Femur (tissue), 1 donor: ENCODE results near the gene ZNF423.

Experiments used
- DNase-seq: peaks from one replicate; pipeline ENCODE4 v3.0.0-alpha.2; 2017

ZNF423 gene

DNA sequence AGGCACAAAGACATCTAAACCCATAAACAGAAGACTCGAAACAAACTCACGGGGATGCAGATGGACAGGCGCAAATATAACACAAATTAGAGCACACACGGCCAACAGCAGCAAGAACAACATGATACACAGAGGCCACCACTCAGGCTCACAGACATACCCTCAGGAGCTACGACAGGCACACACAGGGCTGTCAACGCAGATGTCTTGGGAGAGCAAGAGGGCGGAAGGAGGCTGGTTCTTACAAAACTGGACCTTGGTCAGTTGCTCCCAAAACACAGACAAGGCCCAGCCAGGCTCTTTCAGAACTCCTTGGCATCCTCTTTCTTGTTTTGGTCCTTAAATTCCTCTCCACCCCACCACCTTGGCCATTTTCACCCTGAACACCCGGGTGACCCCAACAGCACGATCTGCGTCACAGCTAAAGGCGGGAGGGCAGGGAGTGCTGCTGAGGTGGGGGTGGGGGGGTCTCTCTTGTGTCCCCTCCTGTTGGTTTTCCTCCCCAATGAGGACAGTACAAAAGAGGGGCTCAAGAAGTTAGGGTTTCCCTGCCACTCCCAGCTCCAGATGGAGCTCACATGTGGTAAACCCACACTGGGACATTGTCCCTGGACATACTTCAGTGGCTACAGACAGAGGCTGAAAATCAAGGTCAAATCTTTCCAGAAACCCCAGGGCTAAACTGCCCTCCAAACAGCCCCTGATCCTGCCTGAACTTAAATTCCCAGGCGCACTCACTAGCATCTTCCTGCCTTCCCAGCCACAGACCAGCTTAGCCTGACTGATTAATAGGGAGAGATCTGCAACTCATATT, 261.0 kb downstream of the ZNF423 start:
- peak; percentile 21 for DNase-seq

DNA sequence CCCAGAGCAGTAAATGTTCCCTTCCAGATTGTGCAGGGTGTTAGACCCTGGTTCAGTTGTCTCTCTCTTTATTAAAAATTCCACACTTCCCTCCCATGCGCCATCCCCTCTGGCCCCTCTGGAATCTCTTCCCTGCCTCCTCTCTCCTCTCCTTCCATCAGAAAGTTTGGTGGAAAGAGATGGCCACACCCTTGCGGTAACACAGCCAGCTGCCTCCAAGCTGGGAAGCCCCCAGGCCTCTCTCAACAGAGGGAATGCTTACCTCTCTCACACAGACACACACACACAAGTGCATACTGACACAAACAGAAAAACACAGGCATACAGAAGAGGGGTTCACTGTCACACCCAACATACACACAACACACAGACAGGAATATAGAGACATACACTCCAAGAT, 261.8 kb downstream of the ZNF423 start:
- DNase-seq: peak; percentile 40

DNA sequence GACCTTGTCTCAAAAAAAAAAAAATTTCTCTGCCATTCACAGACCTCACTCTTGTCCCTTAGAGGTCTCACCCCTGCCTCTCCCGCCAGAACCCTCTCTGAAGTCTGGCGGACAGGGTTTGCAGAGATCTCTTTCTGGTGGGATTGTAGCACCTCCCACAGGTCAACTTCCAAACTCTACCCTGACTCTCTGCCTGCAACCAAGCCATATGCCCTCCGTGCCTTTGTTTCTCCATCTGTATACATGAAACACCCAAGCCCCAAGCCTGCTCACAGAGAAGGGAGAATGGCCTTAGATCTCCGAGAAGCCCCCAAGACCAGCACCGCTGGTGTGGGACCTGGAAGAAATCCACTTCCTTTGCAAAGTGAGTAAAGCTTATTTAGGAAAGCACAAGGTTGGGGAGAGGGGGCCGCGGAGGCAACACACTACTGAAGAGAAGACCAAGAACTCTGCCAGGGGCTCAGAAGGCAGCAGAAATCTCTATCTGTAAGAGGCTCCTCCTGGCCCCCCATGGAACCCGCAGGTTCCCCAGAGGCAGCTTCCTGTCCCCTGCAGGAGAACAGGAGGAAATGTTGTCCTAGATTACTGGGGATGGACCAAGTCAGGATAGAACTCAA, 262.4 kb downstream of the ZNF423 start:
- peak; percentile 18 for DNase-seq

DNA sequence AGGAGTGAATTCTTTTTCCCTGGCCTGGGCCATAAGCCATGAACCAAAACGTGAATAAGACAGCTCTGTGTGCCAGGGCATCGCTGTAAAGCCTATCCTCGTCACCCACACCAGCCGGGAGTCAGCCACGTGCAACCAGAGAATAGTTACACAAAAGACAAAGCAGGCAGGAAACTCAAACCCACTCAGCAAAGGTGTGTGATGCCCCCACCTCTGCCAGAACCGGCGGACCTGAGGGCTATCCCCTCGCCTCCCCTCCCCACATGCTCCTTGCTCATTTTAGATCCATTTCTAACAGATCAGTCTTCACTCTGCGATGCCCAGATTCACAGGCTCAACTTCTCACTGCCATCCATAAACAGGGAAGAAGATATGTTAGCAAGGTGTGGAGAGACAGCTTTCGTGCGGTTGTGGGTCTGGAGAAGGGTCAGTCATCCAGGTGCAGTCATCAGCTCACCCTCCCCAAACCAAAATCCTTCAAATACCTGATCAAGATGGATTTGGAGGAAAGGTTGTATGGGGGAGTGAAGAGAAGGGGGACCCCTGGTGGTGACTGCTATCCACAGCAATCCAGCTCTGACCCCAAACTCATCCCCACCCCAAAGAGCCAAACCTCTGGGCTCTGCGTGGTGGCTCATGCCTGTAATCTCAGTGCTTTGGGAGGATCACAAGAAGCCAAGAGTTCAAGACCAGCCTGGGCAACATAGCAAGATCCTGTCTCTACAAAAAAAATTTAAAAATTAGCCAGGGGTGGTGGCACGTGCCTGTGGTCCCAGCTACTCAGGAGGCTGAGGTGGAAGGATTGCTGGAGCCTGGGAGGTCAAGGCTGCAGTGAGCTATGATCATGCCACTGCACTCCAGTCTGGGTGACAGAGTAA, 263.1 kb downstream of the ZNF423 start:
- peak; percentile 45 for DNase-seq

DNA sequence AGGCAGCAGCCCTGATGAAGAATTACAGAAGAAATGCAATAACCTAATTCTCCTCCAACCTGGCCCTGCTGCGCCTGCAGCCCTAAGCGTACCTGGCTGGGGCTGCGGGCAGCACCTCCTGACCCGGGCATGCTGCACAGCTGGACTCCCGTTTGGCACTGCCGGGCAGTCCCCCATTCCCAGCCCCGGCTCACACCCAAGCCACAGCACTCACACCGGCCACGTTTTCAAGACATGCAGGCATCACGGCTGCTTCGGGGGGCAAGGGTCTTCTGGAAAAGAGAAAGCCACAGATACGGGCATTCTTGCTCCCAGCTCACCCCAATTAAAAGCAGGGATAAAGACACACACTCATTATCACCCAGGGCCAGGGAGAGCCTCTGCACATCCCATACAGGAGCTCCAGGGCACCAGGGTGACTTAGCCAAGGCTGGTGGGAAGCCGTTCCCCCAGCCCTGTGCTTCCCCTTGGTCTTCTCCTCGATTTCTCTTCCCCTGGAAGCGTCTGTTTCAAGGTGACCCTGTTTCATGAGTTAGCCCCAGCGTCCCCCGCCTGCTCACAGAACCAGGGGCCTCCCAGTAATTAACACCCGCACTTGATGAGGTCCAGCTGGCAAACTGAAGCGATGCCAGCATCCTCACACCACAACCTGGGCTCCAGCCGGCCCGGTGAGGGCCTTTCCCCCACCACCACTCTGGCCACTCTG, 265.6 kb downstream of the ZNF423 start:
- DNase-seq: peak; percentile 16

DNA sequence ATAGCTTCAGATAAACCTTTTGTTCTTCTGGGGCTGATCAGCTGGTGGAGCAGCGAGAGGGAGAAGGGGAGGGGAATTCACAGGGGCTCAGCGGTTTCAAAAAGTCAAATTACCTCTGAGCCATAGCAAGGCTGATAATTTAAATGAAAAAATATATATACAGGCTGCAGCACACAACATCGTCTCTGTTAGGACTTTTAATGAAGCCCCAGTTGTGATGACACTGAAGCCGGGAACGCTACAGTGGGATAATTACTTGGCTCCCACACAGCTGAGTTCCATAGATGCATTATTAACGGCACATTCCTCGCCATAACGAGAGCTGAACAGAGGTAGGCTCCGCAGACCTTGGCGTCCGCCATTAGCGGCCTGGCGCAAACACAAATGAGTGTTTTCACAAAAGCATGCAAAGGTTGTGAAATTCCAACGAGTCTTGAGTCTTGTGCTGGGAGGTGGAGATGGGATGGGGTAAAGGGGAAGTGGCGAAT, 266.3 kb downstream of the ZNF423 start:
- DNase-seq: peak; percentile 17

DNA sequence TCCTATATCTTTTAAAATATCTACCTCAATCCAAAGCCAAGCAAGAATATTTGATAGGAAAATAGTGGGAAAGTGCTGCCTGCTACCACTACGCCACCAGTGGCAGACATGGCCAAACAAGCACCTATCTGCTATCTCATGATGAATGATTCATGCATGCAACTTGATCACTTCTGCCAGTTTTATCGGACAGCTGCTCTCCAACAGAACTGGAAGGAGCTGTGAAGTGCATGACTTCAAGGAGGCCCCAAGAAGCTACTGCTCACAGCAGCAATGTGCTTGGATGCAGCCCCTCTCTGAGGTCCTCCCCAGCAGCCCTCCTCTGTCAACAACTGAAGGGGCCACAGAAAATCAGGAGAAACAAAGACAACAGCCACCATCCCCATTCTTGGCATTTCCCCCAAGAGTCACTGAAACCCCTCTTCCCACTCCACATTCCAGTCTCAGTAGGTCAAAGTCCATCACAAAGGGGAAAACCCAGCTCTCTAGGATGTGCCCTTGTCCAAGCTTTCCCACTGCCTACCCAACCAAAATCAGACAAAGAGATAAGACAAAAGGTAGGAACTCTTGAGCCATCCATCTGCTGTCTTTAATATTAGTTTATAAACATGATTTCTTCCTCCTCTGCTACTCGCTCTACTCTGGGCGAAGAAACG, 267.1 kb downstream of the ZNF423 start:
- peak; percentile 19 for DNase-seq

DNA sequence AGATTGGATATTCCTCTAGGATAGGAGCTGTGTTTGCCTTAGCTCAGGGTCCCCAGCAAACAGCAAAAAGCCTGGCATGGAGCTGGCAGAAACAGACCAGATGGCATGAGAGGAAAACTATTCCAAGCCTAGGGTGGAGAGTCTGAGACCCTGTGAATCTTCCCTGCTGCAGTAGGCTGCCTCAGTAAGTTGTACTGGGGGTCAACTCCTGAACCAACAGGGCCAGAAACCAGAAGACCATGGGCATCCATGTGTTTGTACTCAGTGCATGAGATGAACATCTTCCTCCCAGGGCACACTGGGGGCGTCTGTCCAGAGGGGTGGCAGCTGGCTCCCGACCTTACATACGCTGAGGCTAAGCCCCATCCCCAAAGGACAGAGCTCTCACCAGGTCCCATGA, 267.9 kb downstream of the ZNF423 start:
- peak; percentile 5 for DNase-seq

DNA sequence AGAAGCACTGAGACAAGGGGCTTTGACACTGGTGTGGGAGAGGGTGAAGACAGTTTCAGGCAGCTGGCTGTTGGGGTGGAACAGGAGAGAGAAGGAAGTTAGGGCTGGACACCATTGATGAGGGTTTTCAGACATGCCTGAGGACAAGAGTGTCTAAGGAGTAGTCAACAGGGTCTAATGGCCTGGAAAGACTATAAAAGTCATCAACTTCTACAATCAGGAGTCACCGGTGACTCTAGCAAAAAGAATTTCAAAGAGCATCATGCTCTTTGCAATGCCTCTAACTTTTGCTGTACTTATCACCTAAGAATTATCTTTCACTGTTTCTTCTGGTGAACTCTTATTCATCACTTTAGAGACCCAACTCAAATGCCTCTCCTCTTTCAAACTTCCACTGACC, 268.4 kb downstream of the ZNF423 start:
- no peak for DNase-seq

DNA sequence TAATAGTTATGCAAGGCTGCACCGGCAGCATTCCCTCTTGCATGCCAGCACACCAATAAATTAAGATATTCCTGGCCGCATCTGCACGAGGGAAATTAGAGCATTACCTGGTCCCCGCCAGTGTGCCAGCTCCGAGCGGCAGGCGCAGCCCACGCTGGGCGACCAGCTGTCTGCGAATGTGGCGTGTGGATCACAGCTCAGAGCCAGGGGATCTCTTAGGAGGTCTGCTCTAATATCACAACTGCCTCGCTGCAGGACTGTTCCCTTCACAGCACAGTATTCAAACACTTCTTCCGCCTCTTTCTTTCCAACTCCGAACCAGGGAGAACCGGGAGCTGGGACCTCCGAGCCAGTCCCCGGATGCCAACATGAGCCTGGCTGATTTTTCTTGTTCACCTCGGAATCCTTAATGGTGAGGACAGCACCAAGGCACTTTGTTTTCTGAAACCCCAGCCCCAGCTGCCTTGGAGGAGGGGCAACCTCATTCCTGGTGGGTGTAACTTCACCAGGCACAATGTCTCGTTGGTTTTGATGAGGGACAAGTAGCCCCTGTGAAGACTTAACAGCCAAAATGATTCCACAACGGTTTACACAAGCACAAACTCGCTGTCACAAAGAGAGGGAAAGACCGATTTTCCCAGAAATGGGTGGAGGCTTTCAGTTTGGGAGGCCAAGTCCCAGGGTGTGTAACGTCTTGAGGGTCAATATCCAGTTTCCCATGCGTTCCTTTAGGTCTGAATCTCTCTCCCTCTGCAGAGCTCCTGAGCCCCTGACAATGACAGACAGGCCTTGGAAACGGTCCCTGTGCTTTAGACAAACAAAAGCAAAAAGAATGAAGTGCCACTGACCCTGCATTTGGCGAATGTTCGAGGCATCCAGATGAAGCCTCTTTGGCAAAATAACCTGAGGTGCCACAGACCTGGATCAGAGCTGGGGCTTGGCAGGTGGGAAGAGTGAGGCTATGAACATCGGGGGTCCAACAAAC, 269.2 kb downstream of the ZNF423 start:
- DNase-seq: peak; percentile 46

DNA sequence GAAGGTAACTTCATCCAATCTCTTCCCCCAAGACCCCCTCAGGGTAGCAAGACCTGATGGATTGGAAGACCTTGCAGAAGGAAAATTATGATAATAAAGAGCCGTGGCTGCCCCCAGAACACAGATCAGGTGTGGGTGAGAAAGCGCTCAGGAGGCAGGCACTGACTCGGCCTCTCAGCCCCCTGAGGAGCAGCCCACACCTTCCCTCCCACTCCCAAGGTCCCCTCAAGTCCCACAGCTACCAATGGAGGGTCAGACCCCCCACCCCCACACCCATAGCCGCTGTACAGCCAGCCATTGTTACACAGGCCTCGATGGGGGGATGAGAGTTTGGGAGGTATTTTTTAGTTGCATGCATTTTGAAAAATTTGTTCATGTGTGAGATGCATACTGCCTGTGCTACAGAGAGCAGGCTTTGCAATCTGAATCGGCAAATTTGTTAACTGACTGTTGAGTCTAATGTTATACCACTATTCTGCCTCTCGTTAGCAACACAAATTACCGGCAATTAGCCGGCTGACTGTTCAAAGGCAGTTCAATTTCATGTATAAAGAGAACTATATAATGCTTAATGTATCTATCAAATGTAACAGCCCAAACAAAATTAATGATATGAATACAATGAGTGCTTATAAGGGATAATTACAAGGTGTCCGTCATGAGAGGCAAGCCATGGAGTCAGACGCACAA, 270.6 kb downstream of the ZNF423 start:
- DNase-seq: no peak

DNA sequence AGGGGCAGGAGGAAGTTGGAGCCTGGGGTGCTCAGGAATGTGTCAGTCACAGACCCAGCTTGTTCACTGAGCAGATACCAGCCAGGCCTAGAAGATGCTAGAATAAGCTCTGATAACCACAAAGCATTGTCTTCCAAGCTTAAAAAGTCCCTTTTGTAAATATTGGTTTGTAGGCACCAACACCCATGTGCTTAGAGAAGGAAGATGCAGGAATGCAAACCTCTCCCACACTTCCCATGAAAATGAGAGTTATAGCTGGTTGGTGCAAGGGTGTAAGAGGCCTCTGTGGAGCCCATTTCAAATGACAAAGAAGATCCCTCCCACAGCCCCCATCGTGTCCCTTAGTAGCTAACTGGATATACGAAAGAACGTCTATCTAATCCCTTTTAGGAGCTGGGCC, 272.0 kb downstream of the ZNF423 start:
- no peak for DNase-seq

DNA sequence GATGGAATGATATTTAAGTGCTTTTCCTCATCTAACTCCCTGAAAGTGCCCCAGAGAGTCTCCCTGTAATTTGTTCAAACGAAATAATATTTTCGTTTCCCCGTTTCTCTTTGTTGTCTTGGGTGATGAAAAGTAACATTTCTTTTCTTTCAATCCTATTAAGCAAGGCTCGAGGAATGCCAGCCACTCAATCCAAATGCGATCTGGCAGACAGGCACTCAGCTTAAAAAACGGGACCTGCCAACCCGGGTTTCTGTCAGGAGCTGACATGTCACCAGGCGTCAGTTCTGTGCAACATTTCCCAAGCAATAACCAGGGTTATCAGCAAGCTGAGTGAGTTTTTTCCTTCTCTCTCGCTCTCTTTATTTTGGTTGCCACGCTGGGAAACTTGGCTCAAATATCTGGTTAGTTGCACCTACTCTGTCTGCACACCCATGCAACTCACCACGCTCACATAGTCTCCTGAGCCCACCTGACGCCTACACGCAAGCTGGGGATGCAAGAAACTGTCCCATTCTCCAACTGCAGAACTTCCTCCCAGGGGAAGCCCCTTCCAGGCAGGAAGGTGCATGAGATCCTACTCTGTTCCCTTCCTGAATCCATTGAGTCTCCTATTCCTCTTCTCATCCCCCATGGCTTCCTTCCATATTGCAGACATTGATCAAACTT, 274.1 kb downstream of the ZNF423 start:
- DNase-seq: no peak

DNA sequence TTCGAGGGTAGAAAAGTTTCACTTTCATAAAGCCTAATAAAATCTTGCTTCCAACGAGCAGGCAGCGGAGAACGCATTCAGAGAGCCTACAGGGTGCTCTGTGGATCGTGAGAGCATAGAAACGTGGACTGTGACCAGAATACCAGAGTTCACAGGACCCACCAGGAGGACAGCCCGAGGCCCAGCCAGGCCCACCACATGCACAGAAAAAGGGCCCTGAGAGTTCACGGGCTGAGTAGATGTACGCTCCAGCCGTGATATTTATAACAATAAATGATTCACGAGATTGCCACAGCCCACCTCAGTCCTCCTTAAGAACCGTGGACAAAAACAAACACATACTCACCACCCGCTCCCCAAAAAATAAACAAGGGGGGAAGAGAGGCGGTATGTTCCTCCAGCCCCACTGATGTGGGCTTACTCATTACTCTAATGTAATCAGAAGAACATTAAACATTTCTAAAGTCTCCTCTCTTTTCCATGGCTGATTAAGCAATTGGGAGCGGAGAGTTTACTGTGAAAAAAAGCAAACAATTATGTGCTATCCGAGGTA, 275.1 kb downstream of the ZNF423 start:
- no peak for DNase-seq

DNA sequence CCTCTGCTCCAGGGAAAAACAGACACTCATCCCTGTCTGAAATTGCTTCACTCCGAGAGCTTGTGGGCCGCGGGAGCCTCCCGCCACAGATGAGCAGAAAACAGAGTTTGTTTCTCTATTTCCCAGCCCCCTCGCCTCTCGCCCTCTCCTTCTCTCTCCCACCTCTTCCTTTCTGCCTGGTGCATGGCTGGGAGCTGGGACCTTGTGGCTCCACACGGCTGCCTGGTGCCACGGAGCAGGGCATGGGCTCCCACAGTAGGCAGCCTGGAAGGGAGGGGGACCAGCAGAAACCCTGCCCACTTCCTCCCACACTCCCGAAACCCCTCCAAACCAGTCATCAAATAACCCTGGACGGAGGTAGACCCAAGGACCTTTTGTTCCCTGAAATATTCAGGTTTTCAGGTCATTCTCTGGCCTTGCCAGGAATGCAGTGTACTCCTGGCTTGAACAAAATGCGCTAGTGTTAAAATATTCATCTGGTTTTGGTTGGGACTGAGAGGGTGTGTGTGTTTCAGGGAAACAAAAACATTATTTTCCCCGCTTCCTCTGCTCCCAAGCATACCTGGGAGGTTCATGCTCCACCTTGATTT, 277.4 kb downstream of the ZNF423 start:
- no peak for DNase-seq

DNA sequence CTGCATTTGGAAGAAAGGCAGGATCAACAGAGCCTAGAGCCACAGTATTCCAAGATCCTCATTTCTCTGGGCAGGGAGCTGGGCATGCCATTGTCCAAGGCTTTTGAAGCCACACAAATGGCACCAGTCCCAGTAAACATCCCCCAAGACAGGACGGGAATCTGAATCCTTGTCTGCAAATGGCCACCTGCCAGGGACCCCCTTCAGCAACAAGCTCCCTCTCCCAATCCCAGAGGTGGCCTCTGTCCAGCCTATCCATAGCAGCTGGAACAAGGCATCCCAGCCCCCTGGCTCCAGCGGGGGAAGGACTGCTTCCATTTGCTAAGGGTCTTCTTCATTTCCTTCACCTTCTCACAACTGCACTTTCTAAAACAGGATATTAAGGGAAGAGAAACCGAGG, 277.9 kb downstream of the ZNF423 start:
- DNase-seq: no peak

DNA sequence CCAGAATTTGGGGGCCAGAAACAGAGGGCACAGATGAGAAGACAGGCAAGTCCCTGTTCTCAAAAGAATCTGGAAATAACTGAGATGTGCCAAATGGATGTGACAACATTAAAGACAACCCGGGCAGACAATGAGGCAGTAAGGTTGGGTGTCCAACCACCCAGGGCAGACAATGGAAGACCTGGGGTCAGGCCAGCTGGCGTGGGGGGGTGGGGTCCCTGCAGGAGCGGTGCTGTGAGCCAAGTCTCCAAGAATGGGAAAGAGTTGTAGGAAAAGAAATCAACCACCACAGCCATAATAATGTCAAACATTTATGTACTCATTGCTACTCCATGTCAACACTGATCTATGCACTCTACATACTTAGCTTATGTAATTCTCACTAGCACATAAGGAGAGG, 279.0 kb downstream of the ZNF423 start:
- no peak for DNase-seq

DNA sequence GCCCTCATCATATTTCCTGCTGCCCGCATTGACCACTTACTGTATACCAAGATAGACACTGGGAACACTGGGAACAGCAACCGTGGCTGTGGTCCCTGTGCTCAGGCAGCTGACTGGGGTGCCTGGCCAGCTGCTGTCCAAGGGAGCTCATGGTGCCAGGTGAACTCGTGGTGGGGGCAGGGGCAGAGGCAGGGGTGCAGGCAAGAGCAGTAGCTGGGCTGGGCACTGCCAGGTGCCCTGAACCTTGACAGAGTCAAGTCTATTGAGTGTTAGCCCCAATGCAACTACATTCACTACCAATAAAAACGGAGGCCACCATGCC, 279.8 kb downstream of the ZNF423 start:
- no peak for DNase-seq
